Measurements from ENCODE around the gene OPCML. TPM values are rescaled to one million over a fixed set of nuclear protein-coding genes. Genes with fewer than 3 reads are reported as not detected.

The OPCML gene
- total RNA-seq = 0.89 and 2.5 TPM in 2 replicates

GRCh38 chr11:133531971-133532651 is at the start of gene OPCML:
Gene OPCML, minus strand, starts transcription at chr11:133532501.

